ENCODE measurements around the gene FKBP10.
"Not testable (repeated sequence)": the region's sequence is repeated elsewhere in the genome, so short reads cannot be mapped to it uniquely, and the experiment has no call there.

FKBP10 gene

DNA sequence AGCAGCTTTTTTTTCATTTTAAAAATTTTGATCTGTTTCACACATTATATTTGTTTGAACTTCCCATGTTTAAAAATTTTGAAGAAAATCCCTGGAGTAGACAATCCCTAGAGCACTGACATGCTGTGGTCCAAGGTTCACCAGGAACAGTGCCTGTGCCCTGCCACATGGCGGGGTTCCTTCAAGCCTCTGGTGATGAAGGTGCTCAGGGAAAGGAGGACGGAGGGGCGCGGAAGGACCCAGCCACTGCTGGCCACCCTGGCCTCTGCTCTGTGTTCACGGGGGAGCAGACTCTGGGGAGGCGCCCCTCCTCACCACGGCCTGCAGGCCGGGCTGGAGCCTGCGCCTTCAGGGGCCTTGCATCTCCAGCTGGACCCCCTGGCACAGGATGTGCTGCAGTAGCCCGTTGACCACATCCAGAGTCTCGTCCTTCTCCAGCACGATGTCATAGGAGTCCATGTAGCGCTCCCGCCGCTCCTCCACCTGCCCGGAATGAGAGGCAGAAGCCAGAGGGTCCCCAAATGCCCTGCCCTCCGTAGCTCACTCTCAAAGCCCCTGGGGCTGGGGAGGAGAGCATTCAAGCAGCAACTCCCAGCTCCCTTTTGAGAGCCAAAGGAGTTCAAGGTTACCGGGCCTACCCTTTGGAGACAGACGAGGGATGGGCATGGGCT, 12.5 kb downstream of the FKBP10 start:
- TF ChIP-seq, protein P1, sequence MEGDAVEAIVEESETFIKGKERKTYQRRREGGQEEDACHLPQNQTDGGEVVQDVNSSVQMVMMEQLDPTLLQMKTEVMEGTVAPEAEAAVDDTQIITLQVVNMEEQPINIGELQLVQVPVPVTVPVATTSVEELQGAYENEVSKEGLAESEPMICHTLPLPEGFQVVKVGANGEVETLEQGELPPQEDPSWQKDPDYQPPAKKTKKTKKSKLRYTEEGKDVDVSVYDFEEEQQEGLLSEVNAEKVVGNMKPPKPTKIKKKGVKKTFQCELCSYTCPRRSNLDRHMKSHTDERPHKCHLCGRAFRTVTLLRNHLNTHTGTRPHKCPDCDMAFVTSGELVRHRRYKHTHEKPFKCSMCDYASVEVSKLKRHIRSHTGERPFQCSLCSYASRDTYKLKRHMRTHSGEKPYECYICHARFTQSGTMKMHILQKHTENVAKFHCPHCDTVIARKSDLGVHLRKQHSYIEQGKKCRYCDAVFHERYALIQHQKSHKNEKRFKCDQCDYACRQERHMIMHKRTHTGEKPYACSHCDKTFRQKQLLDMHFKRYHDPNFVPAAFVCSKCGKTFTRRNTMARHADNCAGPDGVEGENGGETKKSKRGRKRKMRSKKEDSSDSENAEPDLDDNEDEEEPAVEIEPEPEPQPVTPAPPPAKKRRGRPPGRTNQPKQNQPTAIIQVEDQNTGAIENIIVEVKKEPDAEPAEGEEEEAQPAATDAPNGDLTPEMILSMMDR (IDR thresholded peaks at IDR 0.05; ENCODE audit: extremely low read depth, insufficient read depth, missing control alignments): no peak
- DNase-seq (ENCODE audit: low spot score): no peak
- in situ Hi-C loops (cut with MboI; ENCODE audit: low pct_unique_long_range_greater_than_20kb, low sequenced_read_pairs, unreplicated experiment): no loop called here

DNA sequence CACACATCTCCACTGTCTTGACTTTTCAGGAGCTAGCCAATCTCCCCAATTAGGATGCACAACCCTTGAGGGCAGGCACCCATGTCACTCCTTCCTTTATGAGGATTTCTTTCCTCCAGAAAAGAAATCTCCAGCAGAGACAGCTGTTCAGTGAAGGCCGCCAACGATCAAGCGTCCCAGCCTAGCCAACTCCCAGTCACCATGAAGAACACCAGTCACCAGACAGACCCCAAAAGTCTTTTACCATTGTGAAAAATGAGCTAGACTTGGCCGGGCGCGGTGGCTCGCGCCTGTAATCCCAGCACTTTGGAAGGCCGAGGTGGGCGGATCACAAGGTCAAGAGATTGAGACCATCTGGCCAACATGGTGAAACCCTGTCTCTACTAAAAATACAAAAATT, 17.2 kb downstream of the FKBP10 start:
- DNase-seq (ENCODE audit: low spot score); in situ Hi-C loops (cut with MboI; ENCODE audit: low pct_unique_long_range_greater_than_20kb, low sequenced_read_pairs, unreplicated experiment): not testable (repeated sequence)

DNA sequence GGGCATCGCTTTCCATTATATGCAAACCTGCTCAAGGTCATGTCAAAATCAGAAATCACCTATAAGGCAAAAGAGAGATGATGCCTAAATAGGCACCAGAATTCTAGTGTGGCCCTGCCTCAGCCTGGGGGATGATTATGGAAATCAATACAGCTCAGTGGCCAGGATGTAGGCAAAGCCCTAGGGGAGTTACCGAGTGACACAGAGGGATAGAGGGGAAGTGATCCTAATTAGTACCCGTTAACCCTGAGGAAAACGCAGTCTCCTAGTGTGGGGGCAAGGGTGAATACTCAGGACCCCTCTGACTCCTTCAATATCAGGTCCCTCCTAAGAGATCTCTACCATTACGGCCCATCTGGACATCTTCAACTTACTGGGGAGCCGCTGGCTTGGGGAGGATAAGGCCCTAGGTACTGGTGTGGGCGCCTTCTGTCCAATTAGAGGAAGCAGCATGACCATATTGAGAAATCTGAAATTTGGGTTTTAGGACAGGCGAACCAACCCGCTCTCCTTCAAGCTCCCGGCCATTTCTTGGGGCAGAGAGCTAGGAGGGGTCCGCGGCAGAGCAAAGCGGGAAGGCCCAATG, 22.5 kb downstream of the FKBP10 start:
- DNase-seq (ENCODE audit: low spot score): peak; percentile 68
- TF ChIP-seq, protein P1 (IDR thresholded peaks at IDR 0.05; ENCODE audit: extremely low read depth, insufficient read depth, missing control alignments): no peak
- in situ Hi-C loops (cut with MboI; ENCODE audit: low pct_unique_long_range_greater_than_20kb, low sequenced_read_pairs, unreplicated experiment): no loop called here

DNA sequence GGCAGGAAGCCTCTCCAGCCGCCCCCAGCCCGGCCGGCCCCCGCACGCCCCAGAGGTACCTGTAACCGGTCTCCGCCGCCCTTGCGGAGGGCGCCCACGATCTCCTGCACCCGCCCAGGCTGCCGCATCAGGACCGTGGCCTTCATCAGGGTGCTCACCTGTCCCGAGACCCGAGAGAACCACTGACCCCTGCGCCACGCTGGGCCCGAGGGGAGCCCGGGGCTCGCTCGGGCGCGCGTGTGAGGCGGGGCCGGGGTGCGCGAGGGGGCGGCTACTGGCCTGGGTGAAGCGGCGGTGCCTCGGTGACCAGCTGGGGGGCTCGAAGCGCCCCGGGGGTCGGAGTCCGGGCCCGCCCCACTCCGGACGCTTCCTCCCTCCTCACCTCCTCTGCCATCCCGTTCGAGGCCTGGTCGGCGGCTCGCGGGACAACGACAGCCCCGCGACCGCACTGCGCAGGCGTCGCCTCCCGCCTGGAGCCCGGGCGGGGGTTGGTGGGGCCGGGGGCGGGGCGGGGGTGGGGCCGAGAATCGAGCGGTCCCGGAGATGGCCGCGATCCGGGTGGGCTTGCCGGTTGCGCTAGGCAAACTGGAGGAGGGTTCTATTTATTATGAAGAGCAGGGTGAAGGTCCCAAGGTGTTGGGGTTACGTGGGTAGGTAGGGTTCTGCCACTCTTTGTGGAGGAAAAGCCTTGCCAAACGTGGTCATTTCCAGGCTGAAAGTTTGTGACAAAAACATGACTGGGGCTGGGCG, 23.2 kb downstream of the FKBP10 start, which contains the start of gene NT5C3B:
NT5C3B (minus strand) TSS at position 433 of the 750 bp plus-strand sequence; CDS start at position 394, 39 bp downstream.
- peak; percentile 92 for DNase-seq (ENCODE audit: low spot score)
- in situ Hi-C loops (cut with MboI; ENCODE audit: low pct_unique_long_range_greater_than_20kb, low sequenced_read_pairs, unreplicated experiment): no loop called here
- TF ChIP-seq, protein P1 (IDR thresholded peaks at IDR 0.05; ENCODE audit: extremely low read depth, insufficient read depth, missing control alignments): no peak

DNA sequence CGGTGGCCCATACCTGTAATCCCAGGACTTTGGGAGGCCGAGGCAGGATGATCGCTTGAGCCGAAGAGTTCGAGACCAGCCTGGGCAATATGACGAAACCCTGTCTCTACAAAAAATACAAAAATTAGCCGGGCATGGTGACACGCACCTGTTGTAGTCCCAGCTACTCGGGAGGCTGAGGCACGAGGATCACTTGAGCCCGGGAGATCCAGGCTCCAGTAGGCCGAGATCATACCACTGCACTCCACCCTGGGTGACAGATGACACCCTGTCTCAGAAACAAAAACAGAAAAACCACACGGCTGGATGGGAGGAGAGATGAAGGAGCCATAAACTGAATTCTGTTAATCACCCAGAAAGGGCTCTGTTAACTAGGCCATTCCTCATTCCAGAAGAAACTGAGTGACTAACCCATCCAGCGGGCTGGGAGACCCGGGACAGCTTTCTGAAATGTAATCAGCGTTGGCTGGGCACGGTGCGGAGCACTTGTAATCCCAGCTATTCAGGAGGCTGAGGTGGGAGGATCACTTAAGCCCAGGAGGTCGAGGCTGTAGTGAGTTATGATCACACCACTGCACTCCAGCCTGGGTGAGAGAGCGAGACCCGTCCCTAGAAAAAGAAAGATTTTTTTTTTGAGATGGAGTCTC, 23.9 kb downstream of the FKBP10 start:
- in situ Hi-C loops (cut with MboI; ENCODE audit: low pct_unique_long_range_greater_than_20kb, low sequenced_read_pairs, unreplicated experiment): no loop called here
- no peak for DNase-seq (ENCODE audit: low spot score)
- TF ChIP-seq, protein P1 (IDR thresholded peaks at IDR 0.05; ENCODE audit: extremely low read depth, insufficient read depth, missing control alignments): no peak

DNA sequence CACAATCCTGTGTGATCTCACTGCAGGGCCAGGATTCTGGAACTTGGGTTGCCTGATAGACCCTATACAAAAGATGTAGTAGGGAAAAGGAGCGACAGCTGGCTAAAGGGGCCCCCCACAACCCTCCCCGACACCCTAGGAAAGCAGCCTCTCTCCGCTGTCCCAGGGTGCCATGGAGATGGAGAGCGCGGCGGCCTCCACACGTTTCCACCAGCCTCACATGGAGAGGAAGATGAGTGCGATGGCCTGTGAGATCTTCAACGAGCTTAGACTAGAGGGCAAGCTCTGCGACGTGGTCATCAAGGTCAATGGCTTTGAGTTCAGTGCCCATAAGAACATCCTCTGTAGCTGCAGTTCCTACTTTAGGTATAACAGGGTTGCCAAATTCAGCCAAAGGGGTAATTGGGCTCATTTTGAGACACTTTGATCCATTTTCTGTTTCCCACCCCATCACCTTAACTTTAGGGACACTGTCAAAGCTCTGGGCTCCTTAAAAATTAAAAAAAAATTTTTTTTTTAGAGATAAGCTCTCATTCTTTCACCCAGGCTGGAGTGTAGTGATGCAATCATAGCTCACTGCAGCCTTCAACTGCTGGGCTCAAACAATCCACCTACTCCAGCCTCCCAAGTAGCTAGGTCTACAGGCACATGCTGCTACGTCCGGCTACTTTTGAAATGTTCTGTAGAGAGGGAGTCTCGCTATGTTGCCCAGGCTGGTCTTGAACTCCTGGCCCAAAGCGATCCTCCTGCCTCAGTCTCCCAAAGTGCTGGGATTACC, 25.1 kb downstream of the FKBP10 start, which contains the start of gene KLHL10:
KLHL10 (plus strand) TSS at position 65 of the 778 bp plus-strand sequence; CDS start at position 173, 108 bp downstream.
- TF ChIP-seq, protein P1 (IDR thresholded peaks at IDR 0.05; ENCODE audit: extremely low read depth, insufficient read depth, missing control alignments): no peak
- DNase-seq (ENCODE audit: low spot score): no peak
- in situ Hi-C loops (cut with MboI; ENCODE audit: low pct_unique_long_range_greater_than_20kb, low sequenced_read_pairs, unreplicated experiment): no loop called here

DNA sequence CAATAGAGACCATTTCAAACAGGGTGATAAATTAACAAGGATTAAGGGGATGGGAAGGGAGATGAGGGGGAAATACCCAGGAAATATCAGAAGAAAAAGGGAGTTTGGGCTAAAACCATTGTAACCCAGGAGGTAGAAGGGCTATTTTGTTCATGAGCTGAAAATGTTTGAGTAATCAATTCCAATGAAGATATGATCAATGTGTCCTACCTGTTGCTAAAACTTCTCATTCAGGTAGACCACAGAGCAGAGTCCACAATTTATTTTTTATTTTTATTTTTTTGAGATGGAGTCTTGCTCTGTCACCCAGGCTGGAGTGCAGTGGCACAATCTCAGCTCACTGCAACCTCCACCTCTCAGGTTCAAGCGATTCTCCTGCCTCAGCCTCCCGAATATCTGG, 26.6 kb downstream of the FKBP10 start:
- in situ Hi-C loops (cut with MboI; ENCODE audit: low pct_unique_long_range_greater_than_20kb, low sequenced_read_pairs, unreplicated experiment): not testable (repeated sequence)

DNA sequence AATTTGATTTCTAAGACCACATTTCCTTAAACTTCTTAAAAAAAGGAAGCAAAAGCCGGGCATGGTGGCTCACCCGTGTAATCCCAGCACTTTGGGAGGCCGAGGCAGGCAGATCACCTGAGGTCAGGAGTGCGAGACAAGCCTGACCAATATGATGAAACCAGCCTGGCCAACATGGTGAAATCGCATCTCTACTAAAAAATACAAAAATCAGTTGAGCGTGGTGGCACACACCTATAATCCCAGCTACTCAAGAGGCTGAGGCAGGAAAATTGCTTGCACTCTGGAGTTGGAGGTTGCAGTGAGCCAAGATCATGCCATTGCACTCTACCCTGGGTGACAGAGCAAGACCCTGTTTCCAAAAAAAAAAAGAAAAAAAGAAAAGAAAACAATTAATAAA, 28.0 kb downstream of the FKBP10 start:
- DNase-seq (ENCODE audit: low spot score); in situ Hi-C loops (cut with MboI; ENCODE audit: low pct_unique_long_range_greater_than_20kb, low sequenced_read_pairs, unreplicated experiment): not testable (repeated sequence)

More for the DNA sequence above, 26.6 kb downstream of the FKBP10 start:
- DNase-seq (ENCODE audit: low spot score): not testable (repeated sequence)
